HEK293 (cell line): ENCODE data around the gene RAD54L.

Experiments
- CTCF ChIA-PET: fragments of 350-600 bp; formaldehyde crosslinking; extraction: SDS; loops from one replicate; lab custom pipeline; 2021; ENCODE audit warnings: antibody characterized with exemption; lab: Yijun Ruan, JAX
- POLR2A ChIA-PET: fragments of 300-600 bp; formaldehyde crosslinking; extraction: SDS; loops from one replicate; lab custom pipeline; 2020; ENCODE audit warnings: antibody characterized with exemption, inconsistent platforms; lab: Yijun Ruan, JAX
- H3K27ac ChIP-seq: fragments of 200-500 bp; sonication (Bioruptor generic); 2 replicates; pipeline ENCODE4 v1.5.1; 2014; ENCODE audit warnings: low read depth, low read length, control low read depth, inconsistent platforms; ENCODE audit errors: extremely low read depth
- H3K36me3 ChIP-seq, 2 experiments: fragments of 200-500 bp in 1 of 2; sonication (Bioruptor generic) in 1 of 2; 1 replicate in 1 of 2; 2 replicates in 1 of 2; pipeline ENCODE4 v1.5.1; 2014 to 2017; ENCODE audit warnings: inconsistent platforms in 2 of 2, low read length in 2 of 2; ENCODE audit not compliant: control insufficient read depth in 2 of 2, insufficient read depth in 1 of 2
- H3K4me1 ChIP-seq: fragments of 200-500 bp; sonication (Bioruptor generic); 2 replicates; pipeline ENCODE4 v1.5.1; 2014; ENCODE audit warnings: mild to moderate bottlenecking, low read length, inconsistent platforms; ENCODE audit not compliant: control insufficient read depth, insufficient read depth
- H3K4me3 ChIP-seq: 2 replicates; pipeline ENCODE4 v1.5.1; 2011; ENCODE audit warnings: low read depth, mild to moderate bottlenecking, control low read depth, low read length, moderate library complexity
- H3K9me3 ChIP-seq: fragments of 200-500 bp; sonication (Bioruptor generic); 2 replicates; pipeline ENCODE4 v1.5.1; 2014; ENCODE audit warnings: low read depth, low read length, inconsistent platforms; ENCODE audit not compliant: control insufficient read depth, insufficient read depth
- FEZF1 ChIP-seq: fragments of 450-650 bp; formaldehyde crosslinking; IDR thresholded peaks from 2 replicates; pipeline ENCODE4 v1.5.1; 2016; ENCODE audit warnings: missing biosample characterization, missing genetic modification characterization
- OSR2 ChIP-seq: fragments of 450-650 bp; formaldehyde crosslinking; IDR thresholded peaks from 2 replicates; pipeline ENCODE4 v1.5.1; 2016; ENCODE audit warnings: missing biosample characterization, missing genetic modification characterization
- REST ChIP-seq: fragments of 450-650 bp; formaldehyde crosslinking; IDR thresholded peaks from 2 replicates; pipeline ENCODE4 v1.5.1; 2016; ENCODE audit warnings: missing biosample characterization, missing genetic modification characterization
- TRIM28 ChIP-seq: IDR thresholded peaks from 2 replicates; pipeline ENCODE4 v1.6.1; 2011; ENCODE audit warnings: low read length, control low read depth, borderline replicate concordance
- YY2 ChIP-seq: fragments of 450-650 bp; formaldehyde crosslinking; IDR thresholded peaks from 2 replicates; pipeline ENCODE4 v1.5.1; 2016; ENCODE audit warnings: missing biosample characterization, missing genetic modification characterization
- ZBTB20 ChIP-seq: fragments of 450-650 bp; formaldehyde crosslinking; IDR thresholded peaks from 2 replicates; pipeline ENCODE4 v1.5.1; 2016; ENCODE audit warnings: missing biosample characterization, missing genetic modification characterization
- ZBTB8A ChIP-seq: fragments of 450-650 bp; formaldehyde crosslinking; IDR thresholded peaks from 2 replicates; pipeline ENCODE4 v1.5.1; 2016; ENCODE audit warnings: missing biosample characterization, missing genetic modification characterization
- ZIC2 ChIP-seq: fragments of 450-650 bp; formaldehyde crosslinking; IDR thresholded peaks from 2 replicates; pipeline ENCODE4 v1.5.1; 2016; ENCODE audit warnings: missing biosample characterization, missing genetic modification characterization
- ZNF10 ChIP-seq: fragments of 450-650 bp; formaldehyde crosslinking; IDR thresholded peaks from 2 replicates; pipeline ENCODE4 v1.5.1; 2017; ENCODE audit warnings: missing biosample characterization, missing genetic modification characterization
- ZNF2 ChIP-seq: fragments of 450-650 bp; formaldehyde crosslinking; IDR thresholded peaks from 2 replicates; pipeline ENCODE4 v1.5.1; 2016; ENCODE audit warnings: missing biosample characterization, missing genetic modification characterization
- ZNF221 ChIP-seq: fragments of 450-650 bp; formaldehyde crosslinking; IDR thresholded peaks from 2 replicates; pipeline ENCODE4 v1.5.1; 2017; ENCODE audit warnings: missing biosample characterization, missing genetic modification characterization, borderline replicate concordance
- ZNF449 ChIP-seq: fragments of 450-650 bp; formaldehyde crosslinking; IDR thresholded peaks from 2 replicates; pipeline ENCODE4 v1.5.1; 2017; ENCODE audit warnings: missing biosample characterization, mild to moderate bottlenecking, missing genetic modification characterization, moderate library complexity
- ZNF585B ChIP-seq: fragments of 450-650 bp; formaldehyde crosslinking; IDR thresholded peaks from 2 replicates; pipeline ENCODE4 v1.5.1; 2016; ENCODE audit warnings: missing biosample characterization, missing genetic modification characterization
- ZNF600 ChIP-seq: fragments of 450-650 bp; formaldehyde crosslinking; IDR thresholded peaks from 2 replicates; pipeline ENCODE4 v1.5.1; 2016; ENCODE audit warnings: missing biosample characterization, missing genetic modification characterization
- ZNF621 ChIP-seq: fragments of 450-650 bp; formaldehyde crosslinking; IDR thresholded peaks from 2 replicates; pipeline ENCODE4 v1.5.1; 2017; ENCODE audit warnings: missing biosample characterization, missing genetic modification characterization
- ZNF626 ChIP-seq: fragments of 450-650 bp; sonication (Bioruptor Pico); formaldehyde crosslinking; IDR thresholded peaks from 2 replicates; pipeline ENCODE4 v1.5.1; 2018; ENCODE audit warnings: missing biosample characterization, missing genetic modification characterization, inconsistent platforms
- ZNF704 ChIP-seq: fragments of 450-650 bp; formaldehyde crosslinking; IDR thresholded peaks from 2 replicates; pipeline ENCODE4 v1.5.1; 2016; ENCODE audit warnings: missing biosample characterization, missing genetic modification characterization
- ZNF76 ChIP-seq: fragments of 450-650 bp; formaldehyde crosslinking; IDR thresholded peaks from 2 replicates; pipeline ENCODE4; 2016; ENCODE audit warnings: low read depth, missing biosample characterization, missing genetic modification characterization, borderline replicate concordance
- ZNF768 ChIP-seq: fragments of 450-650 bp; formaldehyde crosslinking; IDR thresholded peaks from 2 replicates; pipeline ENCODE4 v1.5.1; 2018; ENCODE audit warnings: missing biosample characterization, mild to moderate bottlenecking, missing genetic modification characterization
- TF ChIP-seq, protein P1 (sequence below): fragments of 450-650 bp; IDR thresholded peaks from 2 replicates; pipeline ENCODE4 v1.5.1; 2018; ENCODE audit warnings: missing biosample characterization, mild to moderate bottlenecking, missing genetic modification characterization
- TF ChIP-seq, protein P2 (sequence below): fragments of 450-650 bp; formaldehyde crosslinking; IDR thresholded peaks from 2 replicates; pipeline ENCODE4 v1.5.1; 2017; ENCODE audit warnings: missing biosample characterization, missing genetic modification characterization
- TF ChIP-seq, protein P3 (sequence below): fragments of 450-650 bp; formaldehyde crosslinking; IDR thresholded peaks from 2 replicates; pipeline ENCODE4 v1.5.1; 2016; ENCODE audit warnings: missing biosample characterization, missing genetic modification characterization, borderline replicate concordance

The RAD54L gene

DNA sequence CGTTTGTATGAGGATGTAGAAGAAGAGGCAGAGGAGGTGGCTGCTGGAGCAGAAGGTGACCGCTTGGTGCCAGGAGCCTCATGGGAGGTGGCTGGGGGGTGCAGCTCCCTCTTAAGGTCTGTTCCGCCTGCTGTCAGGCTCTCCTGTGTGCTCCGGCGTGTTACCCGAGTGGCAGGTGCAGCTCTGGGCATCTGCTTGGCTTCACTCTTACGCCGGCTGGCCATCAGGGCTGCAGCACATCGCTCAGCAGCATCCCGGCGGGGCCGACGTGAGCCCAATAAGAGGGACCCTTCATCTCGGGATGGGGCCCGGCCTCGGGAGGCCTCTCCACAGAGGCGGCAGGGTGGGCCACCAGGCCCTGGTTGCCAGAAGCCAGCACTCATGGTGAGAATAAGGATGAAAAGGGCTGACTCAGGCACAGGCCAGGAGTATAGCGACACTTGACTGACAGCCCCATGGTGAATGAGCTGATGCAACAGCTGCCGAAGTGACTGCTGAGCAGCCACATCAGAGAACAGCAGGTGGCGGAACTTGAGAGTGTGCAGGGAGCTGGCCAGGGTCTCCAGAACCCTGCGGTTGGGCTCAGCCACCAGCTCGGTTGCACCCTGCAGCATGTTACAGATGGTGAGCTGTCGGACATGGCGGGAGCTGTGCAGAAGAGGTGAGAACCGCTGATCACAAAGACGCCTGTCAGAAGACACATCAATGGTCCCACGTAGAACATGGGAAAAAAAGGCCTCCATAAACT, 38.3 kb downstream of the RAD54L start:
- H3K4me1 ChIP-seq, result no peaks in the 10 kb centered on the region
- H3K9me3 ChIP-seq, result no peaks in the 10 kb centered on the region
- H3K27ac ChIP-seq, result 0 out of 2 replicates have a peak overlapping the region, but pooled peaks have one; percentile 1
- CTCF ChIA-PET, result interaction anchor here (1.3 to 1.5 kb wide), 2 partner anchors 9 to 62 kb away, joined by 3 to 13 read pairs; no protein-coding TSS in a partner anchor
- POLR2A ChIA-PET, result interaction anchor here (0.5 to 2.4 kb wide), 6 partner anchors 10 to 39 kb away, joined by 3 to 8 read pairs (median 5); partner anchors contain the start of genes LRRC41 and UQCRH
- H3K36me3 ChIP-seq, result peaks cover 11 to 85% of the 10 kb centered on the region in 2 experiments; a peak in 2 of 3 replicates
- H3K4me3 ChIP-seq, result no peak overlapping the region
- TF ChIP-seq ZNF2 (no peak), ZNF221 (no peak), ZBTB8A (tag by site-specific recombination) (peak; percentile 39), ZNF768 (tag by site-specific recombination) (no peak), ZNF704 (tag by site-specific recombination) (no peak), ZNF626 (tag by site-specific recombination) (no peak), ZNF600 (tag by site-specific recombination) (peak; percentile 85), TRIM28 (peak; percentile 68; the same call in 1 of the 2 replicates), ZNF10 (tag by site-specific recombination) (peak; percentile 55; the same call in 1 of the 2 replicates), FEZF1 (tag by site-specific recombination) (peak; percentile 35; the same call in 1 of the 2 replicates), REST (peak; percentile 90), ZNF585B (tag by site-specific recombination) (no peak), OSR2 (tag by site-specific recombination) (peak; percentile 57), ZNF76 (no peak), YY2 (no peak), ZIC2 (tag by site-specific recombination) (peak; percentile 94), ZNF621 (tag by site-specific recombination) (no peak), ZBTB20 (tag by site-specific recombination) (no peak), ZNF449 (tag by site-specific recombination) (peak; percentile 99)
- TF ChIP-seq, protein P1, sequence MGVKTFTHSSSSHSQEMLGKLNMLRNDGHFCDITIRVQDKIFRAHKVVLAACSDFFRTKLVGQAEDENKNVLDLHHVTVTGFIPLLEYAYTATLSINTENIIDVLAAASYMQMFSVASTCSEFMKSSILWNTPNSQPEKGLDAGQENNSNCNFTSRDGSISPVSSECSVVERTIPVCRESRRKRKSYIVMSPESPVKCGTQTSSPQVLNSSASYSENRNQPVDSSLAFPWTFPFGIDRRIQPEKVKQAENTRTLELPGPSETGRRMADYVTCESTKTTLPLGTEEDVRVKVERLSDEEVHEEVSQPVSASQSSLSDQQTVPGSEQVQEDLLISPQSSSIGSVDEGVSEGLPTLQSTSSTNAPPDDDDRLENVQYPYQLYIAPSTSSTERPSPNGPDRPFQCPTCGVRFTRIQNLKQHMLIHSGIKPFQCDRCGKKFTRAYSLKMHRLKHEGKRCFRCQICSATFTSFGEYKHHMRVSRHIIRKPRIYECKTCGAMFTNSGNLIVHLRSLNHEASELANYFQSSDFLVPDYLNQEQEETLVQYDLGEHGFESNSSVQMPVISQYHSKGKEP, result peak; percentile 89
- TF ChIP-seq, protein P2, sequence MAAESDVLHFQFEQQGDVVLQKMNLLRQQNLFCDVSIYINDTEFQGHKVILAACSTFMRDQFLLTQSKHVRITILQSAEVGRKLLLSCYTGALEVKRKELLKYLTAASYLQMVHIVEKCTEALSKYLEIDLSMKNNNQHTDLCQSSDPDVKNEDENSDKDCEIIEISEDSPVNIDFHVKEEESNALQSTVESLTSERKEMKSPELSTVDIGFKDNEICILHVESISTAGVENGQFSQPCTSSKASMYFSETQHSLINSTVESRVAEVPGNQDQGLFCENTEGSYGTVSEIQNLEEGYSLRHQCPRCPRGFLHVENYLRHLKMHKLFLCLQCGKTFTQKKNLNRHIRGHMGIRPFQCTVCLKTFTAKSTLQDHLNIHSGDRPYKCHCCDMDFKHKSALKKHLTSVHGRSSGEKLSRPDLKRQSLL (tag by site-specific recombination), result peak; percentile 98
- TF ChIP-seq, protein P3, sequence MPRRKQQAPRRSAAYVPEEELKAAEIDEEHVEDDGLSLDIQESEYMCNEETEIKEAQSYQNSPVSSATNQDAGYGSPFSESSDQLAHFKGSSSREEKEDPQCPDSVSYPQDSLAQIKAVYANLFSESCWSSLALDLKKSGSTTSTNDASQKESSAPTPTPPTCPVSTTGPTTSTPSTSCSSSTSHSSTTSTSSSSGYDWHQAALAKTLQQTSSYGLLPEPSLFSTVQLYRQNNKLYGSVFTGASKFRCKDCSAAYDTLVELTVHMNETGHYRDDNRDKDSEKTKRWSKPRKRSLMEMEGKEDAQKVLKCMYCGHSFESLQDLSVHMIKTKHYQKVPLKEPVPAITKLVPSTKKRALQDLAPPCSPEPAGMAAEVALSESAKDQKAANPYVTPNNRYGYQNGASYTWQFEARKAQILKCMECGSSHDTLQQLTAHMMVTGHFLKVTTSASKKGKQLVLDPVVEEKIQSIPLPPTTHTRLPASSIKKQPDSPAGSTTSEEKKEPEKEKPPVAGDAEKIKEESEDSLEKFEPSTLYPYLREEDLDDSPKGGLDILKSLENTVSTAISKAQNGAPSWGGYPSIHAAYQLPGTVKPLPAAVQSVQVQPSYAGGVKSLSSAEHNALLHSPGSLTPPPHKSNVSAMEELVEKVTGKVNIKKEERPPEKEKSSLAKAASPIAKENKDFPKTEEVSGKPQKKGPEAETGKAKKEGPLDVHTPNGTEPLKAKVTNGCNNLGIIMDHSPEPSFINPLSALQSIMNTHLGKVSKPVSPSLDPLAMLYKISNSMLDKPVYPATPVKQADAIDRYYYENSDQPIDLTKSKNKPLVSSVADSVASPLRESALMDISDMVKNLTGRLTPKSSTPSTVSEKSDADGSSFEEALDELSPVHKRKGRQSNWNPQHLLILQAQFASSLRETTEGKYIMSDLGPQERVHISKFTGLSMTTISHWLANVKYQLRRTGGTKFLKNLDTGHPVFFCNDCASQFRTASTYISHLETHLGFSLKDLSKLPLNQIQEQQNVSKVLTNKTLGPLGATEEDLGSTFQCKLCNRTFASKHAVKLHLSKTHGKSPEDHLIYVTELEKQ, result peak; percentile 56; the same call in 1 of the 2 replicates
